ENCODE measurements around the gene ICA1.

The ICA1 gene

DNA sequence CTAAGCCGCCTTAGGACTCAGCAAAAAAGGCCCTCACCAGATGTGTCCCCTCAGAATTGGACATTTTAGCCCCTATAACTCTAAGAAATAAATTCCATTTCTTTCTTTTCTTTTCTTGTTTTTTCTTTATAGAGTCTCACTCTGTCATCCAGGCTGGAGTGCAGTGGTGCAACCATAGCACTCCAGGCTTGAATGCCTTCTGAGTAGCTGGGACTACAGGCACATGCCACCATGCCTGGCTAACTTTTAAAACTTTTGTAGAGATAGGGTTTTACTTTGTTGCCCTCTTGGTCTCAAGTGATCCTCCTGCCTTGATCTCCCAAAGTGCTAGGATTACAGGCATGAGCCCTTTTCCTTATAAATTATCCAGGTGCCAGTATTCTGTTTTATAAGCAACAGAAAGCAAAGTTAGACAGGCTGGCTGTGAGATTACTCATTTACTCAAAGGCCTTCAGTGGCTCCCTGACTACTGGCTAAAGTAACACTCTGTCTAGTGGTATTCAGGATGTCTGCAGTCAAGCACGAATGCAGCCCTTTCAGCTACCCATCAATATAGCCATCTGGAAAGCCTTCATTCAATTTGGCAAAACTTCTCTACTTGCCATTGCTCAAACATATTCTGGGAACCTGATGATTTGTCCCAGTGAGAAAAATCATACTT is 128.6 kb downstream of the ICA1 start:
- DNase-seq (ENCODE audit: low read depth, low spot score), result no peak

DNA sequence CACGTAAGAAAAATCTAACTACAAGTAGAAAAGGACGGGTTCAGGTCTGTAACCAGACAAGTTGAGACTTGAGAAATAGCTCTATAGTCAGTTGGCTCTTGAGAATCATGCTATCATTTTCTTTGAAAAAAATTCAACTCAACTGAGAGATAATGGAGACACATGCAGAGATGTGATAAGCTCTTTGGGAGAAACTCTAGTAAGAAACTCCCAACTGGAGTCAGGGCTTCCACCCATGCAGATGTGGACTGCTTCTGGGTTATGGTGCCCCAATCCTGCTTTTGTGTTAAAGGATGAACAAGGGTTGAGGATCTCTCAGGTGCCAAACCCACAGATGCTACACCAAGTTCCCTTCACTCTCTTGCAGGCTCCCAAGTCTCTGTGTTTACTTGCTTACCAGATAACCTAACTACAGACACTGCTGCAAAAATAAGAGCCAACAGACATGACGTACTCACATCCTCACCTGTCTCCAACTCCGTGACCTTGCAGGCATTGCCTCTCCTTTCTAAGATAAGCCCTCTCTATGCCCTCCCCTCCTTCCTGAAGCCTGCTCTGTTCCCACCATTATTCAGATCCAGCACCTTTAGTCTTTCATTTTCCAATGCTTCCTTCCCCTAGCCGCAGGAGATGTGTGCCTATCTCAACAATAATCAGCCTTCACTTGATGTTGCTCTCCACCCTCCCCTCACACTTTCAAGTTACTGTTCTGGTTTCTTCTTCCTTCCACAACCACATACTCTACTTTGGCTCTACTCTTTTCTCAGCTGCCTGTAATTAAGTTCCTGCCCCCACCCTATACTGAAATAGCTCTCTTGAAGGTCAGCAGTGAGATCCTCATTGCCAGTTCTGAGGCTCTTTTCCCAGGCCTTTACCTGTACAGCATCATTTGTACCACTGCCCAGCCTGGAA is 130.0 kb downstream of the ICA1 start:
- DNase-seq (ENCODE audit: low read depth, low spot score), result no peak

- DNase-seq (ENCODE audit: low read depth, low spot score), result no peak
Observed at GRCh38 chr7:8130663-8131062, 131.3 kb downstream of the ICA1 start.

DNA sequence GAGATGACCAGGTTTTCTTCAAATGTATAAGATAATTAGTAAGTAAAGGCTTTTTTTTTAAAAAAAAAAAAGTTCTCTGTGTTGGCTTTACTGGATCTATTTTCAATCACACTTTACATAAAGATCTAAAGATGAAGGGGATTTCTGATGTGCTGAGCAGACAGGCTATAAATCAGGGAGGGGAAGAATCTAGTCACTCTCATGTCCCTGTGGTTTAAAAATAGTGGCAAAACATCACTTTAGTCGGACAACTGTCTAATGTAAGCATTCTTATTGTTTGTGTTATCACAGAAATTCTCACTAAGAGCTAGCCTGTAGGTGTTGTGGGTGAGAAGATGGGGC is 132.7 kb downstream of the ICA1 start:
- DNase-seq (ENCODE audit: low read depth, low spot score), result no peak

DNA sequence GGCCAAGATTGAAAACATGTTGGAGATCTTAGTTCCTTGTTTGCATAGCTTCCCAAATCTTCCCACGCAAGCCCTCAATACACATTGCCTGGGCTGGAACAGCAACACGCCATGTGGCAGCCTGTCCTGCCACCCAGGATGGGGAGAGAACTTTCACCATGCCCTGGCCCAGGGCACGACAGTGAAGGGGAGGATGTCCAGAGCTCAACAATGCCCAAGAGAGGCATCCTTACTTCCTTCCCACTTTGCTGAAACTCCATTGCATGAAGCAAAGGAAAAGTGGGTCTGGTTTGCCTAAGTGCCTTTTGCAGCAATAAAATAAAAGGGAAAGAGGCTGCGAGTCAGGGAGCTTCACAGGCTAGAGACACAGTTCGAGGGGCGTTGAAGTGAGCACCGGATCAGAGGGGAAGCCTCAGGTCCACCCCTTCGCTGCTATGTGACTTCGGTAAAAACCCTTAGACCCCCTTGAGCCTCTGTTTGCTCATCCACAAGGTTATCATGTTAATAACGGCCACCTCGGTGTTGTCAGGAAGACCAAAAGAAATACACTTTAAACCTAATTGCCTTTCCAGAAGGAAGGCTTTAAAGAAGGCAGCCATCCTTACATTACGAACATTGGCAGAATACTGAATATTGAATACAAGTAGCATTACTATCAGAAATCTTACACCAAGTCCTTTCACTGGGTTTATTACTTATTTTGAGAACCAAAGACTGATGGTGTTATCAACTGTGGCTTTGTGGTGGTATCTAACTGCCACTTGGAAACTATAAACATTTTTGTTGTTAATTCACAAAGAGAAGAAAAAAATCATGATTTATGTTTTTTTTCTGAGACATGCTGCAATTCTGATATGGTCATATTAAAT is 133.3 kb downstream of the ICA1 start:
- DNase-seq (ENCODE audit: low read depth, low spot score), result no peak

DNA sequence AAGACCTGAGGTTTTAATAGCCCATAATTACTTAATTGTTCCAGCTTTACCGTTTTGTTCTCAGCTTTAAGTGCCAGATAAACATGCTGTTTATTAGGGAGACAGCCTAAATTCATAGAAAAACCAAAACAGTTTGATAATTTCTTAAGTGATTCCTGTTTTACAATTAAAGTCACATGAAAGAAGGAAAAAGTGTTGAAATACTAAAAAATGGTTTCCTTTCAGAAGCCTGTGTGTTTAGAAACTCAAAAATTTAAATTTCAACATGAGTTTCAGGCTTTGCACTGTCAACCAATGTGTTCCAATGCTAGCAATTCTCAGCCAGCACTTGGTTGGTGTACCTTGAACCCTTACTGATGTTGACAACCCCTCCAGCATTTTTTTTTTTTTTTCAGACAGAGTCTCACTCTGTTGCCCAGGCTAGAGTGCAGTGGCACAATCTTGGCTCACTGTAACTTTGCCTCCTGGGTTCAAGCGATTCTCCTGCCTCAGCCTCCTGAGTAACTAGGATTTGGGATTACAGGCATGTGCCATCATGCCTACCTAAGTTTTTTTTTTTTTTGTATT is 135.3 kb downstream of the ICA1 start:
- DNase-seq (ENCODE audit: low read depth, low spot score), result no peak

- no peak for DNase-seq (ENCODE audit: low read depth, low spot score)
Observed at GRCh38 chr7:8125680-8126444, 136.1 kb downstream of the ICA1 start.

- DNase-seq (ENCODE audit: low read depth, low spot score), result no peak
Observed at GRCh38 chr7:8121243-8121642, 140.7 kb downstream of the ICA1 start.

DNA sequence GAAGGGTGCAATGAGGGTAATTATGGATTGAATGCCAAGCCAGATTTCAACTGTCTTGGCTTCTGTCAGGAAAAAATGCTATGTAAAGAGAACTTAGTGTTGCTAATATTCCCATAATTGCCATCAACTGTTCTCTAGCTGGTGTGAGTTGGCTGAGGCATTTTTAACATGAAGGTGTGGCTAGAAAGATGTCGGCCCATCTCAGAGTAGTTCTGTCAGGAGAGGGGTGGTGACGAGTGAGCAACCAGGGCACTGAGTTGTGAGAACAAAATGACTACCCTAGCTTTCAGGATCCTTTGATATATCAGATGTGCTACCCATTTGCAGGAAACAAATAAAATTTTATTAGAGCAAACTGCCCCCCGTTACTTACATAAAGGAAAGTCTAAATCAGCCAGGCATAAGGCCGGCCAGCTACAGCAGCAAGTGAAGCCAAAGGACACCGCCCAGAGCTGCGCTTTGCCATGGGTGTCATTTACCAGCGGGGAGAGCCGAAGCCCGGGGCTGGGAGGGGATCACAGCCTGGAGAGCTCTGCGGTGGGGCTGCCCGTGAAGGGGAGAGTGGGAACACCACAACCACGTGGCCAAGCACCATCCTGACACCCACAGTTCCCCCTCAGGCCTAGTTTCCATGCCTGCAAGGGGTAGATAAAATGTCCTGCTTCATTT is 141.4 kb downstream of the ICA1 start:
- DNase-seq (ENCODE audit: low read depth, low spot score), result no peak

DNA sequence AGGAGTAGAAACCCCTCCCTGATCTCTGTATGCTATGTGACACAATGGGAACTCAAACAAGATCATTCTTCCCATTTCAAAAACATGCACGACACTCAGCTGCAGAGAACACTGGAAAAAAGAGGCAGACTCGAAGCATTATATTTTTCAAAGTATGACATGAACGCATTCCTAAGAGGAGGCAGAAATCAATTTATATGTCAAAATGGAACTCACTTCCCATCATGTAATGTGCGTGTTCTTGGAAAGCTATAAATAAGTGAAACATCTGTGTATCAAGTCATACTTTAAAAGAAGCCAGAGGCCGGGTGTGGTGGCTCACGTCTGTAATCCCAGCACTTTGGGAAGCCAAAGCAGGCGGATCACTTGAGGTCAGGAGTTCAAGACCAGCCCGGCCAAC is 142.7 kb downstream of the ICA1 start:
- no peak for DNase-seq (ENCODE audit: low read depth, low spot score)

DNA sequence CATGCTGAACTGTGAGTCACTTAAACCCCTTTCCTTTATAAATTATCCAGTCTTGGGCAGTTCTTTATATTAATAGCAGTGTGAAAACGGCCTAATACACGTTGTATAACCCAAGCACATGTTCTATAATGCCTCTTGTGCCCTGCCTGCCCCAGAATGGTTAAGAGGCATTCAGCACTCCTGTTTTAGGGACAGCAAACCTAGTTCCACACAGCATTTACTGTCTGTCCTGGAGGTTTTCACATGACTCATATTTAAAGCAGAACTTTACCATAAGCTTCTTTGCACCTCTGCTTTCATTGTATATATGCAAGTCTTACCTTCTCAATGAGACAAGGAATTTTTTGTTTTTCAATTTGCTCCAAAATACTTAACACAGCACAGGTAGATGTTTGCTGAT is 144.8 kb downstream of the ICA1 start:
- DNase-seq (ENCODE audit: low read depth, low spot score), result no peak

DNA sequence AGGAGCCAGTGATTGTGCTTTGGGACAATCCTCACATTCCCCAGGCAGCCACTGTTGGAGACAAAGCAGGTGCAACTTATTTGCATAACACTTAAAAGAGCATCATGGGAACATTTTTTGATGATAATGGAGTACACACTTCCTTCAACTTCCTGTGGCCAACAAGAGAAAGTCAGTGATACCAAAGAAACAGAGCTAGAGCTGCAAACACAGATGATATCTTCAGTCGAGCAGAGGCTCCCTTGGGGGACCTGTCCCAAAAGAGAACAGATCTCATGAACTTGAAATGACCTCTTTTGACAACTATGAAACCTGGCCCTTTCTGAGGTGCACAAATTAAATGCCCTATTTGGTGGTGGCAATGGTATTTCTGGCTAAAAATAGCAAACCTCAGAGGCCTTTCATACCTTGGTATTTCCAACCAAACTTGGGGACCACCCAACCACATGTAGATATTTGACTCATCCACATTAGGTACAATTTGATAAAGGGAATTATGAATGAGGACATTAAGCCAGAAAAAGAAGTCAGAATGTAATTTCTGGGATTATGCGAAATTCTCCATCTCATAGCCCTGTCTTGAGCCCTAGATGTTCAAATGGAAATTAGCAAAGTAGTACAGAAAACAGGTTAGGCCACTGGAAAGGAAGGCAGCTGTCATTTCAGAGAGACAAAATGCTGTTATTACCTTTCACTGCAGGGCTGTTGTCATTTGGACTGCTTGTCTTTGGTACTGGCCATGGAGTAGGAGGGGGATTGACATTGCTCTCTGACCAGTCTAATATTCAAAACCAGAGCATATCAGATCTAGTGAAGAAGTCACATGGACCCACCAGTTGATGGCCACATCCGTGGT is 146.2 kb downstream of the ICA1 start:
- DNase-seq (ENCODE audit: low read depth, low spot score), result no peak

GRCh38 chr7:8114175-8114574 is 147.8 kb downstream of the ICA1 start:
- DNase-seq (ENCODE audit: low read depth, low spot score), result no peak

GRCh38 chr7:8113184-8113583 is 148.8 kb downstream of the ICA1 start:
- DNase-seq (ENCODE audit: low read depth, low spot score), result no peak

- no peak for DNase-seq (ENCODE audit: low read depth, low spot score)
Observed at GRCh38 chr7:8112685-8113084, 149.3 kb downstream of the ICA1 start.

GRCh38 chr7:8111282-8111960 is 150.5 kb downstream of the ICA1 start:
- no peak for DNase-seq (ENCODE audit: low read depth, low spot score)

- DNase-seq (ENCODE audit: low read depth, low spot score), result no peak
Observed at GRCh38 chr7:8109196-8110022, 152.6 kb downstream of the ICA1 start.

GRCh38 chr7:8105449-8106095 is 156.4 kb downstream of the ICA1 start:
- DNase-seq (ENCODE audit: low read depth, low spot score), result no peak
